Measurements from ENCODE around the gene FTSJ1.
"Not testable (repeated sequence)": the region's sequence is repeated elsewhere in the genome, so short reads cannot be mapped to it uniquely, and the experiment has no call there.

Gene FTSJ1

DNA sequence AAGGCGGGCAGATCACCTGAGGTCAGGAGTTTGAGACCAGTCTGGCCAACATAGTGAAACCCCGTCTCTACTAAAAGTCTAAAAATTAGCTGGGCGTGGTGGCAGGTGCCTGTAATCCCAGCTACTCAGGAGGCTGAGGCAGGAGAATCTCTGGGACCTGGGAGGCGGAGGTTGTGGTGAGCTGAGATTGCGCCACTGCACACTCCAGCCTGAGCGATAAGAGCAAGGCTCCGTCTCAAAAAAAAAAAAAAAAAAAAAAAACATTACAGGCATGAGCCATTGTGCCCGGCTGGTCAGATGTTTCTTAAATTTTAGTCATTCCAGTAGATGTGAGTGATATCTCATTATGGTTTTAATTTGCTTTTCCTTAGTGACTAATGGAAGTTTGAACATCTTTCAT is 49.9 kb downstream of the FTSJ1 start:
- DNase-seq (ENCODE audit: low read depth): not testable (repeated sequence)

DNA sequence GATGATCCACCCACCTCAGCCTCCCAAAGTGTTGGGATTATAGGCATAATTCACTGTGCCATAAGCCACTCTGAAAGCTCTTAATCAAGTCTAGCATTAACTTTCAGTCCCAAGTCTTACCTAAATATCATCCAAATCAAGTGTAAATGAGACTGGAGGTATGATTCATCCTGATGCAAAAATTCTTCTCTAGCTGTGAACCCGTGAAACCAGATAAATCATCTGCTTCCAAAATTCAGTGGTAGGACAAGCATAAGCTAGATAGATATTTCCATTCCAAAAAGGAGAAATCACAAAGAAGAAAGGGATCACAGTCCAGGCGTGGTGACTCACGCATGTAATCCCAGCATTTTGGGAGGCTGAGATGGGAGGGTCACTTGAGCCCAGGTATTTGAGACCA is 54.7 kb downstream of the FTSJ1 start:
- DNase-seq (ENCODE audit: low read depth): no peak

DNA sequence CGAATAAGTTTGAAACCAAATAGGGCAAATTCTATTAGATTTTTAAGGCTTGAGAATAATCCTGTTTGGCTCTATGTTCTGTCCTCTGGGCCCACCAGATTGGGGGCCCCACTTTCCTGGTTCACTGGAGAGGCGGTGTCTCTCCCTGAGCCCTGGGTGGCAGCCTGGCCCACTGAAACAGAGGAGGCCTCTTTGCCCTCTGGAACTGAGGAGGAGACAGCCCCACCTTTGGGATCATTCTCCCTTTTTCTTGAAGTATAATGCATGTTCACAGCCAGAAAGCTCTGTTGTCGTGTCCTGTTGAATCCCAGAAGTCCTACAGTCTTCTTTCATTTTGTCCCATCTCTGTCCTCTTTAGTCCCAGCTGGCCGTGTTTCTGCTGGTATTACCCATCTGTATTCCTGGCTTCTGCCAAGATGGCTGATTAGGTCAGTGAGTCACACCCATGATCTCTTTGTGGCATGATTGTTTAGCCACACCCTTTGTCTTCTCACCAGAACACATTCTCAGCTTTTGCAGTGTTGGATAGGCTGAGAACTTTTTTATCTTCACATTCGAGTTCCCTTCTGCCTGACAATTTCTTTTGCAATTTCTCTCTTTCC is 55.5 kb downstream of the FTSJ1 start:
- DNase-seq (ENCODE audit: low read depth): peak; percentile 59

DNA sequence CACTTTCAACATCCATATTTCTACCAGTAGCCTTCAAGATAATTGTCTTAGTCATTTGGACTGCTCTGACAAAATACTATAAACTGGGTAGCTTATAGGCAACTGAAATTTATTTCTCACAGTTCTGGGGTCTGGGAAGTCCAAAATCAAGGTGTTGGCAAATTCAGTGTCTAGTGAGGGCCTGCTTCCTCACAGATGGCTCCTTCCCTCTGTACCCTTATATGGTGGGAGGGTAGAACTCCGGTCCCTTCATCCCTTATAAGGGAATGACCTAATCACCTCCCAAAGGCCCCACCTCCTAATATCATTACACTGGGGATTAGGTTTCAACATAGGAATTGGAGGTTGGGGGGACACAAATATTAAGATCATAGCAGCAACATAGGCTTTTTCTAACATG is 56.2 kb downstream of the FTSJ1 start:
- no peak for DNase-seq (ENCODE audit: low read depth)

DNA sequence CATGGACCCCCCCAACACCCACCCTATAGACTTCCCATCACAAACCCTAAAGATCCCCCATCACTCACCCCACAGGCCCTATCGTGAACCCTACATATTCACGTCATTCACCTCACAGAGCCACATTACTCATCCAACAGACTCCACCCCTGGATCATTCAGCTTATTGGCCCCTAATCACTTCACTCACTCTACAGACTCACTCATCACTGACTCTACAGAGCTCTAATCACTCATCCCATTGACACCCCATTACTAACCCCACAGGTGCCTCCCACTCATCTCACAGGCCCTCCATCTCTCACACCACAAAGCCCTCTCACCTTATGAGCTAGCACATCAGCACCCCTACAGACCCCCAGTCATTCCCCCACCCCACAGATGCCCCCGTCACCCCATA is 57.2 kb downstream of the FTSJ1 start:
- DNase-seq (ENCODE audit: low read depth): no peak
